HG03196 (cell line): ENCODE data around the gene KSR2.
"Not testable (repeated sequence)": the region's sequence is repeated elsewhere in the genome, so short reads cannot be mapped to it uniquely, and the experiment has no call there.

Experiments used
- ATAC-seq: cut with Tn5 transposase; IDR thresholded peaks from one replicate; pipeline ENCODE4 v1.9.1; 2021; ENCODE audit not compliant: unreplicated experiment

KSR2 gene

GRCh38 chr12:117762143-117762542, 206.6 kb downstream of the KSR2 start:
- ATAC-seq: no peak

GRCh38 chr12:117761528-117762100, 207.2 kb downstream of the KSR2 start:
- ATAC-seq: no peak

DNA sequence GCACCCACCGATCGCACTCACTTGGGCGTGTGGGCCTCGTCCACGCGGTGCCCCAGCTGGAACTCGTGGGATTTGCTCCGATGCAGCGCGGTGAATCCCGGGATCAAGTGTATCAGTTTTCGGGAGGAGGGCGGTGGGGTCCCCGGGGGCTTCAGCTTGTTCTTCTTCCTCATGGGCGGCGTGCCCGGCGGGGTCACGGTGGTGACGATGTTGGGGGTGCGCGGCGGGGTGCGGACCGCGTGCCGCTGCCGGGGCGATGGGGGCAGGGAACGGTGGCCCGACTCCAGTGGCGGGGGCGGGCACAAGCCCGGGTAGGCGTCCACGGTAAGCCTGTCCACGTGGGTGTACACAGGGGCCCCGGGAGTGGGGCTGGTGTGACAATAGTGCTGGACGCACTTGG, 207.8 kb downstream of the KSR2 start:
- no peak for ATAC-seq

GRCh38 chr12:117750657-117751056, 218.1 kb downstream of the KSR2 start:
- no peak for ATAC-seq

- ATAC-seq: no peak
Measured at GRCh38 chr12:117749431-117749830, 219.4 kb downstream of the KSR2 start.

- not testable (repeated sequence) for ATAC-seq
Measured at GRCh38 chr12:117746358-117746757, 222.4 kb downstream of the KSR2 start.

DNA sequence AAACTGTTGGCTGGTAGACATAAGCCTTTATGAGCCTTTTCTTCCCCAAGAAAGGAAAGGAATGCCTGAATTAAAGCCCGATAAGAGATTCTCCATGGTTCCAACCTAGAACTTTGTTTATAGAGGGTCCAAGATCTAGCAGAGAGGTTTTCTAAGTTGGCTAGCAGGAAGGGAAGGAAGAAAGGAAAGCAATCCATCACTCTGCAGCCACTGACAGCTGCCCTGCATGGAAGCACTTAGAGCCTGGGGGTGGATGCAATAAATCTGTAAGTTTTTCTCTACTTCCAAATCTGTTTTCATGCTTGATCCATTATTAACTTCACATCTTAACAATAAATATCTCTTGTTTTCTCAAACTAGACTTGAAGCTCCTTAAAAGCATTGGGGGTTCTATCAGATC, 224.4 kb downstream of the KSR2 start:
- no peak for ATAC-seq

DNA sequence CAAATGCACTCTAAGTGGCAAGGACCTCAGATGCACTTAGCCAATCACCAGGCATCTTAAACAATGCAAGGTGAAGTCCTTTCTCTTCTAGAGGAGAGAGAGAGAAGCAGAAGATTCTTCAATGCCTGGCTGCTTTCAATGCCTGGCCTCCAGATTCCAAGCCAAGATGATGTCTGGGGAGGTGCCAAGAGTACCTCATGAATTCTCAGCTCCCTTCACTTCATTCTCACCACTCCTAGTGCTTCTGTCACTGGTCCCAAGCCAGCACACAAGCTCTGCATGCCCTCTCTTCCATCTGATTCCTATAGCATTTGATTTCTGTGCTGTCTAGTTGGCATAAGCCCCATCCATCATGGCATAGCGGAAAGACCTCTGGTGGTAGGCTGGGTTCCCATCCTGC, 225.0 kb downstream of the KSR2 start:
- no peak for ATAC-seq

GRCh38 chr12:117742721-117743120, 226.1 kb downstream of the KSR2 start:
- no peak for ATAC-seq

DNA sequence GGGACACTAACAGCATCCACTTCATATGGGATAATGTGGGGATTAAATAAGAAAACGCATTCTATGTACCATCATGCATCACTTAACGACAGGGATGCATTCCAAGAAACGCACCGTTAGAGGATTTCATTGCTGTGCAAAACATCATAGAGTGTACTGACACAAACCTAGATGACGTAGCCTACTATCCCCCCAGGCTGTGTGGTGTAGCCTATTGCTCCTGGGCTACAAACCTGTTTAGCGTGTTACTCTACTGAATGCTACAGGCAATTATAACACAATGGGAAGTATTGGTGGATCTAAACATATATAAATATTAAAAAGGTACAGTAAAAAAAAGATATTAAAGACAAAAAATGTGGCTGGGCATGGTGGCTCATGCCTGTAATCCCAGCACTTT, 230.6 kb downstream of the KSR2 start:
- ATAC-seq: no peak

DNA sequence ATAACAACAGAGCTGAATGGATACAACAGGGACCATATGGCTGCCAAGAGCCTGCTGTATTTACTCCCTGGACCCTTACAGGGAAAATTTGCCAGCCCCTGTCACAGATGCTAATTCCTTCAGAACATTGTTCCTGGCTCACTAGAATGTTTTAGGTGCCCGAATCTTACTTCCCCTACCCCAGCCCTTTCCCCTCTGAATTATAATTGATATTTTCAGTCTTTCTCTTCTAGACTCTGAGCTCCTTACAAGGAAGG, 235.3 kb downstream of the KSR2 start:
- ATAC-seq: no peak

DNA sequence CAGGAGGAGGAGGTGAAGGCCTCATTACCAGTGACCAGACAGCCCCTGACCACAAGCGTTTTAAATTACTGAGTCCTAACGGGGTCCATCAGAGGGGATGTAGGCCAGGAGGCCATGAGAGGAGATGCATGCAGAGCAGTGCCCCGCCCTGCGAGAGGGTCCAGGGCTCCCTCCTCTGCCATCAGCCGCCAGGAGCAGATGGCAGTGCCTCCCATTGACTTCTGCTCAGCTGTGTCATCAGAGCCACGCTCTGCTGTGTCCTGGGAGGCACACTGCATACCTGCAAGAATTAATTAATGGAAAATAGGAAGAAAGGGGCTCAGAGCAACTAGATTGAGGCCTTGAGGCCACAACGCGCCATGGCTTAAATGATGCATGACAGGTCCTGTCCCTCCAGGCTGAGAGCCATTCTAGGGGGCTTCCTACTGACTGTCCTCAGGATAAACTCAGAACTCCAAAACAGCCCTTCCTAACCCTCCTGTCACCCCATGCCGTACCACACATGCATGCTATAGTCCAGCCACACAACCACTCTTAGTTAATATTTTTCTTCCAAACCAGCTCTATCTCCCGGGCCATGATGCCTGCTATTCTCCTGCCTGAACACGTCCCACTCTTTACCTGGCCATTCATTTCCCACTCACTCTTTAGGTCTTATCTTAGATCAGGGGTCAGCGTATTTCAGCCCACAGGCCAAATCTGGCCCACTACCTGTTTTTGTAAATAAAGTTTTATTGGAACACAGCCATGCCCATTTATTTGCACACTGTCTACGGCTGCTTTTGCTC, 235.8 kb downstream of the KSR2 start:
- no peak for ATAC-seq

- not testable (repeated sequence) for ATAC-seq
Measured at GRCh38 chr12:117731131-117731530, 237.7 kb downstream of the KSR2 start.

GRCh38 chr12:117727301-117727700, 241.5 kb downstream of the KSR2 start:
- ATAC-seq: no peak

DNA sequence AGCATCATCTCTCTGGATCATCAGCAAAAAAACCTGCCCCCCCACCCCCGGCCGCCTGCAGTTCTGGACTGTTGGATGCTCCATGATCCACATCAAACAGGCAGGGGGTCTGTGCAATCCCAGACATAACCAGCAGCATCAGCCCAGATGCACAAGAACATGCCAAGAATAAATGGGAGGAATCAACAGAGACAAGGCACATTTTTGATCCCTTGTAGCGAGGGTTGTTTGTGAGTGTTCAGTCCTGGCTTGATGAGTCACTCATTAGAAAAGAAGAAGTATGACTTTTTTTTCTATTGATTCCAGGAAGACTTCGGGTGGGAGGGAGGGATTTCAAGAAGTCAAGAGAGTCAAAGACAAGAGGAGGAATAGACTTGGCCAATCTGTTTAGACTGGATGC, 244.2 kb downstream of the KSR2 start:
- ATAC-seq: no peak

DNA sequence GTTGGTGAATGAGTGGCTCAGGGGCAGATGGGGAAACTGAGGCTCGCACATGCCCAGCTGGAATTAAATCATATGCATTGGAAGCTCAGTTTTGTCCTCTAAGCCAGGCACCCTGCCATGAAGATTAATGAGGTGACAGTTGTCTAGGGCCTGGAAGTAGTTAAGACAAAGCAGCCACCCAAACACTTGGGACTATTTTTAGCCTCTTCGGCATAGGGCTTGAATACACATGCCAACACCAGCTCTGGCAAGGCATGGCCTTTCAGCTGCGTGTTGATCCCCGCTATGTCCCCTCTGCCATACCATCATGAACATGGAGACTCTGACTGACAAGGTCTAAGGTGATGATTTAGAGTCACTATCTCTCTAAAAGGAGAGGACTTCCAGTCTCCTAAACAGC, 250.2 kb downstream of the KSR2 start:
- ATAC-seq: no peak

- no peak for ATAC-seq
Measured at GRCh38 chr12:117718141-117718540, 250.6 kb downstream of the KSR2 start.

DNA sequence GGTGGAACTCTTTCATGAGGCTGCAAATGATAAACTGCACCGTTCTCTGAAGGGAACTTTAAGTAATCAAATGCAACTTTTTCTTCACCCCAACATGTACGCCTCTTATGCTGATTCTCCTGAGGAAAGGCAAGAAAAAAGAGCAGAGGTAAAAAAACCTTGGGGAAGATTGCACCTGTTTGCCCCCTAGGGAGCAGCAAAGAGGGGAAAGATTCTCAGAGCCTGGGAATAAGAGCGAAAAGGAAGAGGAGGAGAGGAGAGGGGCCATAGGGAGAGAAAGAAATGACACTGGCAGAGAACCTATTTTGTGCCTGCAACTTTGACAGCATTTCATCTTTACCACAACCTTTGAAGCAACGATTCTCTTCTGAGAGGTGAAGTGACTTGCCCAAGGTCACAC, 254.6 kb downstream of the KSR2 start:
- ATAC-seq: no peak

GRCh38 chr12:117710121-117710520, 258.7 kb downstream of the KSR2 start:
- no peak for ATAC-seq

DNA sequence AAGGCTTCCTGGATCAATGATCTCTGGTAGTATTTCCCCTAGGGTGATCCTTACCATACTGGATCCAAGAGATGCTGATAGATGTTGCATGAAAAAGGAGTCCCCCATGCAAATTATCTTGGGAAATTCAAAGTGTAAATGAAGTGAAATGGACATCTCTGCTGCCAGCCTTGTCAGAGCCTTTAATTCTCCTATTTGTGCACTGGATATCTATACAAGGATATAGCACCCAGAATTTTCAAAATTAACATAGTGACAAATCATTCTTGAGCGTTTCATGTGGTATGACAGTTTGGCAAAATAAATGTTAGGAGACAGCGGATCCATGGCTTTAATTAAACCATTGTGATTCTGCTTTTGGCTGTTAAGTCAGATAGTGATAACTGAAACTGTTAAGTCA, 260.9 kb downstream of the KSR2 start:
- ATAC-seq: no peak

- ATAC-seq: no peak
Measured at GRCh38 chr12:117703584-117703983, 265.2 kb downstream of the KSR2 start.

- ATAC-seq: no peak
Measured at GRCh38 chr12:117702741-117703140, 266.0 kb downstream of the KSR2 start.

- ATAC-seq: no peak
Measured at GRCh38 chr12:117699575-117699974, 269.2 kb downstream of the KSR2 start.
